GM12865 (cell line): ENCODE results near the gene CEP112.

Source experiments
- DNase-seq: peaks from one replicate; pipeline ENCODE4 v3.0.0; 2010; ENCODE audit warnings: low read depth
- H3K4me3 ChIP-seq: 2 replicates; pipeline ENCODE4 v1.5.1; 2011; ENCODE audit warnings: mild to moderate bottlenecking, low read depth, low read length, control low read depth
- CTCF ChIP-seq: IDR thresholded peaks from 2 replicates; pipeline ENCODE4 v1.5.1; 2011; ENCODE audit warnings: low read length, control low read depth, low read depth, inconsistent platforms; ENCODE audit not compliant: insufficient read depth; ENCODE audit errors: missing control alignments

The CEP112 gene

GRCh38 chr17:66175892-66176291 lies 16.0 kb downstream of the CEP112 start:
- no peak for TF ChIP-seq CTCF
- H3K4me3 ChIP-seq, result no peak overlapping the region
- no peak for DNase-seq

- DNase-seq, result no peak
- no peak for TF ChIP-seq CTCF
Observed at GRCh38 chr17:66172691-66173223, 19.2 kb downstream of the CEP112 start.

GRCh38 chr17:66172144-66172543 lies 19.8 kb downstream of the CEP112 start:
- TF ChIP-seq CTCF, result no peak
- DNase-seq, result no peak

More at GRCh38 chr17:66172691-66173223, 19.2 kb downstream of the CEP112 start:
- H3K4me3 ChIP-seq, result no peak overlapping the region

GRCh38 chr17:66171692-66172091 lies 20.2 kb downstream of the CEP112 start:
- no peak for TF ChIP-seq CTCF
- no peak overlapping the region for H3K4me3 ChIP-seq
- DNase-seq, result no peak

More at GRCh38 chr17:66172144-66172543, 19.8 kb downstream of the CEP112 start:
- no peak overlapping the region for H3K4me3 ChIP-seq

GRCh38 chr17:66171172-66171571 lies 20.8 kb downstream of the CEP112 start:
- TF ChIP-seq CTCF, result no peak
- DNase-seq, result no peak
- no peak overlapping the region for H3K4me3 ChIP-seq

GRCh38 chr17:66169839-66170238 lies 22.1 kb downstream of the CEP112 start:
- H3K4me3 ChIP-seq, result no peak overlapping the region
- no peak for TF ChIP-seq CTCF
- DNase-seq, result no peak

GRCh38 chr17:66167189-66167815 lies 24.6 kb downstream of the CEP112 start:
- no peak for TF ChIP-seq CTCF
- no peak for DNase-seq
- H3K4me3 ChIP-seq, result no peak overlapping the region
